Kidney (tissue), 14 donors: ENCODE measurements around the gene NTSR1. TPM values are rescaled to one million over a fixed set of nuclear protein-coding genes. Genes with fewer than 3 reads are reported as not detected.

Source experiments
- DNase-seq, 5 donors: peaks; one replicate each; pipeline ENCODE4 v3.0.0-alpha.2; 2013 to 2020
- FAIRE-seq: peaks from 2 replicates; lab custom pipeline; 2012; peaks lifted over from hg19 to GRCh38; lab: Jason Lieb, UNC
- H3K27ac ChIP-seq, 2 donors: one replicate each; pipeline ENCODE4 v1.7.0; 2013; ENCODE audit warnings: low read depth in 2 of 2, low read length in 2 of 2, inconsistent platforms in 1 of 2
- H3K27me3 ChIP-seq: one replicate; pipeline ENCODE4 v1.7.1; 2013; ENCODE audit warnings: low read length, inconsistent platforms; ENCODE audit not compliant: control insufficient read depth, insufficient read depth
- H3K36me3 ChIP-seq, 3 donors: one replicate each; pipeline versions ENCODE4 v1.7.0 to v1.7.1; 2013; ENCODE audit warnings: low read length in 3 of 3, control low read depth in 1 of 3, inconsistent platforms in 1 of 3; ENCODE audit not compliant: insufficient read depth in 3 of 3, control insufficient read depth in 2 of 3
- H3K4me1 ChIP-seq, 3 donors: one replicate each; pipeline versions ENCODE4 v1.7.0 to v1.7.1; 2013; ENCODE audit warnings: low read length in 3 of 3, inconsistent platforms in 1 of 3, low read depth in 1 of 3; ENCODE audit not compliant: control insufficient read depth in 2 of 3, insufficient read depth in 2 of 3
- H3K4me3 ChIP-seq, 3 donors: one replicate each; pipeline versions ENCODE4 v1.7.0 to v1.8.1; 2013; ENCODE audit warnings: low read length in 3 of 3, control low read depth in 1 of 3, inconsistent platforms in 1 of 3
- H3K9ac ChIP-seq, 3 donors: one replicate each; pipeline versions ENCODE4 v1.7.0 to v1.7.1; 2013; ENCODE audit warnings: low read length in 3 of 3, control low read depth in 1 of 3, inconsistent platforms in 1 of 3
- H3K9me3 ChIP-seq, 3 donors: one replicate each; pipeline versions ENCODE4 v1.7.0 to v1.7.1; 2013; ENCODE audit warnings: low read length in 3 of 3, control low read depth in 1 of 3, inconsistent platforms in 1 of 3; ENCODE audit not compliant: control insufficient read depth in 2 of 3, insufficient read depth in 1 of 3
- intact Hi-C: fragments of 100-400 bp; cut with DNase I; formaldehyde crosslinking; loops from one replicate; pipeline ENCODE4 v1.11.1; 2022
- polyA plus RNA-seq: library from polyadenylated mRNA; stranded (reverse); fragments of 350-450 nt; fragmentation: Illumina TruSeq; extraction: RNeasy Lipid Tissue Mini Kit (QIAGEN cat#74804); gene quantifications from one replicate; pipeline ENCODE4 v1.2.3, GENCODE V29; 2014; ENCODE audit warnings: low read depth, low replicate concordance; ENCODE audit not compliant: insufficient read depth
- total RNA-seq: library from RNA; stranded (reverse); fragmentation: NEBNext Ultra II Directional; extraction: Animal tissue kit (Norgen Biotek cat#: 25700); gene quantifications from one replicate; pipeline ENCODE4 v1.2.1, GENCODE V29; 2021
- TF ChIP-seq, protein P1 (sequence below): IDR thresholded peaks from 3 replicates; pipeline ENCODE4 v1.5.1; 2012; ENCODE audit warnings: mild to moderate bottlenecking, moderate library complexity, borderline replicate concordance; ENCODE audit not compliant: insufficient read depth; ENCODE audit errors: extremely low read depth
- donor health status: control.
- donor health status: control.
- donor health status: control.
- donor health status: control.
- donor health status: control.
- donor health status: DM: yes; HTN: yes; CAD: no.
- donor health status: Normal renal cell carcinoma (clear cell type).

NTSR1 gene
- total and polyA plus RNA-seq, 2 donors from 2014 or later: 0.09 TPM; not detected in 1

DNA sequence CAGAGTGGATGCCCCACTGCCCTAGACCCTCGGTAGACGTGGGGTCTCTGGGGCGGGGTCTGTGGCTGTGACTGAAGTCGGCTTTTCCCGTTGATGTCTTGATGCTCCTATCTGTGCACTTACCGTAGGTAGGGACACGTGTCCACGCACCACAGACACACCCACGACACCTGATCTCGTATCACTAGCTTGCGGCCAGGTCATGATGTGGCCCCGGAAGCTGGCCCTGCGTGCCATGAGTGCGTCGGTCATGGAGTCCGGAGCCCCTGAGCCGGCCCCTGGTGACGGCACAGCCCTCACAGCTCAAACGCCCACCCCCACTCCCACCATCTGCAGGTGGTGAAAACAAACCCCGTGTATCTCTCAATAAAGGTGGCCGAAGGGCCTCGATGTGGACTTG lies 53.7 kb downstream of the NTSR1 start:
- H3K4me3 ChIP-seq: no peak overlapping the region
- H3K36me3 ChIP-seq: no peaks in the 10 kb centered on the region
- peaks cover 0 to 3% (median 0%) of the 10 kb centered on the region in 3 donors for H3K9me3 ChIP-seq
- peak in 1 of 5 donors; percentile 73 for DNase-seq
- TF ChIP-seq, protein P1, sequence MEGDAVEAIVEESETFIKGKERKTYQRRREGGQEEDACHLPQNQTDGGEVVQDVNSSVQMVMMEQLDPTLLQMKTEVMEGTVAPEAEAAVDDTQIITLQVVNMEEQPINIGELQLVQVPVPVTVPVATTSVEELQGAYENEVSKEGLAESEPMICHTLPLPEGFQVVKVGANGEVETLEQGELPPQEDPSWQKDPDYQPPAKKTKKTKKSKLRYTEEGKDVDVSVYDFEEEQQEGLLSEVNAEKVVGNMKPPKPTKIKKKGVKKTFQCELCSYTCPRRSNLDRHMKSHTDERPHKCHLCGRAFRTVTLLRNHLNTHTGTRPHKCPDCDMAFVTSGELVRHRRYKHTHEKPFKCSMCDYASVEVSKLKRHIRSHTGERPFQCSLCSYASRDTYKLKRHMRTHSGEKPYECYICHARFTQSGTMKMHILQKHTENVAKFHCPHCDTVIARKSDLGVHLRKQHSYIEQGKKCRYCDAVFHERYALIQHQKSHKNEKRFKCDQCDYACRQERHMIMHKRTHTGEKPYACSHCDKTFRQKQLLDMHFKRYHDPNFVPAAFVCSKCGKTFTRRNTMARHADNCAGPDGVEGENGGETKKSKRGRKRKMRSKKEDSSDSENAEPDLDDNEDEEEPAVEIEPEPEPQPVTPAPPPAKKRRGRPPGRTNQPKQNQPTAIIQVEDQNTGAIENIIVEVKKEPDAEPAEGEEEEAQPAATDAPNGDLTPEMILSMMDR: no peak
- FAIRE-seq: no peak
- H3K27ac ChIP-seq: no peak overlapping the region
- H3K27me3 ChIP-seq: no peaks in the 10 kb centered on the region
- H3K9ac ChIP-seq: no peak overlapping the region
- peaks cover 0 to 5% (median 0%) of the 10 kb centered on the region in 3 donors for H3K4me1 ChIP-seq
- intact Hi-C loops: no loop called here

DNA sequence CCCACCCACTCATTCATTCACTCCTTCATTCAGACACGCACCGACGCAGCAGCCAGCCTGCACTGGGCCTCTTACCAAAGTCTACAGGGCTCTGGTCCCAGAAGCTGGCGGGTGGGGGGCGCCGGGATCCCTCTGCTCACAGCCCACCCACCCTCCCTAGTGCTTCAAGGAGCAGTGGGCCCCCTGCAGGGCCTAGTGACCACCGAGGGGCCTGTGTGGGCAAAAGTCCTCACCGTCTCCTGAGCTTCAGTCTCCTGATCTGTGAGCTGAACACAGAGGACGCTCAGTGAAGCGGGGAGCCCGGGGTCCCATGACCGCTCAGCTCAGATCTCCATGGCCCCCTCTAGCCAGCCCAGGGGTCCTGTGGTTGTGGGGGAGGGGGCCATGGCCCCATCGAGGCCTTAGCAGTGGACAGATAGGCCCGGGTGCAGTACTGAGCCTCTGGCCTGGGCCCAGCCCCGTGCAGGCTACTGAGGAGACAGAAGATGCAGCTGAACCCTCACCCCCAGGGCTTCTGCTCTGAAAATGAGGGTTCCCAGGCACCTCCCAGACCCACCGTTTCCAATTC lies 54.2 kb downstream of the NTSR1 start:
- peak in 1 of 5 donors; percentile 61 for DNase-seq
- Histone ChIP-seq H3K4me1 (peaks cover 0 to 5% (median 0%) of the 10 kb centered on the region in 3 donors), H3K9me3 (no peaks in the 10 kb centered on the region), H3K4me3 (no peak overlapping the region), H3K27me3 (no peaks in the 10 kb centered on the region), H3K27ac (no peak overlapping the region), H3K36me3 (no peaks in the 10 kb centered on the region), H3K9ac (no peak overlapping the region)
- no peak for FAIRE-seq
- intact Hi-C loops: no loop called here
- TF ChIP-seq, protein P1: no peak

DNA sequence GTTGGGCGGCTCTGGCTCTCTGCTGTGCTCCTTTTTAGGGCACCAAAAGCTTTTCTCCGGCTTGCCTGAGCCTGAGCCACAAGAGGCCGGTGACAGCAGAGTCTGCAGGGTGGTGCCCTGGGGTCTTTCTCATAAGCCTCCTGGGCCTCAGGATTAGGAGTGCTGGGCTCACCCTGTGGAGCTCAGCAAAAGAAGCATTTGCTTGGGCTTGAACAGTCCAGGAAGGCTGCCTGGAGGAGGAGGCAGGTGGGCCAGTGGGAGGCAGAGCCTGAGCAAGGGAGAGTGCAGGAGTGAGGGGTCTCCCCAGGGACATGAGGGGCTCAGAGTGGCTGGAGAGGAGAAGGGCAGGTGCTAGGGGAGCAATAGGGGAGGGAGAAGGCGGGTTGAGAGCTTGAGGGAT lies 54.8 kb downstream of the NTSR1 start:
- no peaks in the 10 kb centered on the region for H3K9me3 ChIP-seq
- H3K4me1 ChIP-seq: peaks cover 0 to 7% (median 0%) of the 10 kb centered on the region in 3 donors
- DNase-seq (no peak), FAIRE-seq (no peak)
- intact Hi-C loops: no loop called here
- no peak overlapping the region for H3K9ac ChIP-seq
- TF ChIP-seq, protein P1: no peak
- H3K27ac ChIP-seq: no peak overlapping the region
- no peak overlapping the region for H3K4me3 ChIP-seq
- no peaks in the 10 kb centered on the region for H3K27me3 ChIP-seq
- H3K36me3 ChIP-seq: no peaks in the 10 kb centered on the region
